HG02610 (cell line): ENCODE data around the gene TTLL1.
A peak's percentile ranks its signal among the peaks of the same experiment; 100 is the strongest.
"Not testable (repeated sequence)": the region's sequence is repeated elsewhere in the genome, so short reads cannot be mapped to it uniquely, and the experiment has no call there.

Source experiments
- ATAC-seq: cut with Tn5 transposase; IDR thresholded peaks from one replicate; pipeline ENCODE4 v1.9.1; 2021; ENCODE audit warnings: mild to moderate bottlenecking, moderate library complexity; ENCODE audit not compliant: unreplicated experiment

The TTLL1 gene

DNA sequence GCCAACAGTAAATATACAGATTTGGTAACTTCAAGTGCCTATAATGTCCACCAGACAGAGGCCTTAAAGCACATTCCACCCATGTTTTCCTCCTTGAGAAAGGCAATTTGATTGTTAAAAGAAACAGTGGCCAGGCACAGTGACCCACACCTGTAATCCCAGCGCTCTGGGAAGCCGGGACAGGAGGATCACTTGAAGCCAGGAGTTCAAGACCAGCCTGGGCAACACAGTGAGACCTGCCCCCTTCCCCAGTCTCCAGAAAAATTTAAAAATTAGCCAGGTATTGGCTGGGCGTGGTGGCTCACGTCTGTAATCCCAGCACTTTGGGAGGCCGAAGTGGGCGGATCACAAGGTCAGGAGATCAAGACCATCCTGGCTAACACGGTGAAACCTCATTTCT is 93.5 kb downstream of the TTLL1 start:
- ATAC-seq: not testable (repeated sequence)

DNA sequence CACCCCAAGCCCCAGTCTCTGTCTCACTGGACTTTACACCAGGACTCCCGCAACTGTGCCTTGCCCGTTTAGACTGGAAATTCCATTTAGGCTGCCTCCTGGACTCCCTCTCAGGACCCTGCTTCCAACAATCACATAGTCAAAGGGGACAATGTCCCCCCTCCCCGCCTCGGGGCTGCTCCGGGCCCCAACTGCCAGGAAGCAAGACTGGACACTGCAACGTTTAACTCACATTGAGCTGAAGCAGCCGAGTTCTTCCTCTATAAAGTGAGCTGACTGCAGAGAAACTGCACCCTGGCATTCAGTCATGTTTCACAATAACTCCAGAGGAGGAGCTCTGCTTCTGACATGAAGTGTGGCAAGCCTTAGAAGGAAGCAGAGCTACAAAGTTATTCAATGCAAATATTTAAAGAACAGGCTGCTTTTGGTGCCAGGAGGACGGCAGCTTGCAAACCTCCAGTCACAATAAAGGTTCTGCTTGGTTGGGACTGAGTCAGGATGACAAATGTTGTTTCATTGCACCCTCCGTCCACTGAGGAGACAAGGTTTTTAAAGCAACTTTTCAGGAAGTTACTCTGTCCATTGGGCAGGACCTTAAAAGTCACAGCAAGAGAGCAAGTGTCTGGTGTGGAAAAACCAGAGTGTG is 94.2 kb downstream of the TTLL1 start:
- ATAC-seq: peak; percentile 37

DNA sequence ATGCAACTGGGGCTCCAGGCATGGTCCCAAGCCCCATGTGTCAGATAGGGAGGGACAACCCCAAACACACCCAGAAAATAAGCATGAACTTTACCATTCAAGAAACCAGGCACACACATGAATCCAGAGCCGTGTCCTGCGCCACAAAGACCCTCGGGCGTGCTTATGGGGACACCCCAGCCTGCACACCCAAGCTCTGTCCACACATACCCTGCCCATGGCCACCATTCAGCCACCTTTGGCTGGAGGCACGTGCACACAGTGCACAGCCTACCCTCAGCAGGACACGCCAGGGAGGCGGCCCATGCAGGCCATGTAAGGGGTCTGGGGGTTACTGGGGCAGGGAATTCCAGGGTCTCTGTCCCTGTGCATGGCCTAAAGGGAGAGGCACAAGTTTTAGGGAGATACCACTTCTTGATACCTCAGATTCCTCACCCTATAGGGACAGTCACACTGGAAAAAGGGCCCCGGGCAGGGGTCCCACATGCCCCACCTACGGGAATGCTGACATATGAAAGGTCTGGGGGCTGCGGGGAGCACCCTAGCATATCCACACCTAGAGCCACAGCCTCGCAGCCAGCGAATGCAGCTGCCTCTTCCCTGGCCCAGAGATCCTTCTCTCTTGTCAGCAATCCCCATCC is 94.8 kb downstream of the TTLL1 start:
- no peak for ATAC-seq

DNA sequence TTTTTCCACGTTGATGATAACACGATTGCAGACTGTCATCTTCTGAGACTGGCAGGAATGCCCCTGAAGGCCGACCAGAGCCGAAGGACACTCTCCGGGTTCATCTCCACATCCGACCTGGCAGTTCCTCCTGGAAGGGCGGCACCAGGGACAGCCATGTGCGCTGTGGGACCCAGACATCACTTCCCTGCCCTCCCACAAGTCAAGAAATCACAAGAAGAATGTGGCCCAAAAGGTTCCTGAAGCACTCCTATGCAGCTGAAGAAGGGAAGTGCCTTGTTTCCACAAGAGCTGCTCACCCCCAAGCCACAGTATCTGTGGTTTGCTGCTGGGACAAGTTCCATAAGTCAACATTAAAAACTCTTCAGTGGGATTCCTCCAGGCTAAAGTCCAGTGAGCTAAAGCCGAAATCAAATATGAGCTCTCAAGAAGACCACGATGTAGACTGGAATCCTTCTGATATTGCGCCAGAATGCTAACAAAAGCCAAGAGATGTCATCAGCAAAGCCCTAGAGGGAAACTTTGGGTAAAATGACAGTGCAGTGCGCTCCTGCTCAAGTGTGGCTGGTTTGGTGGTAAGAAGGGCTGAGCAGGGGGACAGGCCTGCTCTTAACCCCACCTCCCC is 95.4 kb downstream of the TTLL1 start:
- ATAC-seq: no peak

- no peak for ATAC-seq
Measured at GRCh38 chr22:42992886-42993479, 96.2 kb downstream of the TTLL1 start.

GRCh38 chr22:42992092-42992491 is 97.1 kb downstream of the TTLL1 start:
- no peak for ATAC-seq

DNA sequence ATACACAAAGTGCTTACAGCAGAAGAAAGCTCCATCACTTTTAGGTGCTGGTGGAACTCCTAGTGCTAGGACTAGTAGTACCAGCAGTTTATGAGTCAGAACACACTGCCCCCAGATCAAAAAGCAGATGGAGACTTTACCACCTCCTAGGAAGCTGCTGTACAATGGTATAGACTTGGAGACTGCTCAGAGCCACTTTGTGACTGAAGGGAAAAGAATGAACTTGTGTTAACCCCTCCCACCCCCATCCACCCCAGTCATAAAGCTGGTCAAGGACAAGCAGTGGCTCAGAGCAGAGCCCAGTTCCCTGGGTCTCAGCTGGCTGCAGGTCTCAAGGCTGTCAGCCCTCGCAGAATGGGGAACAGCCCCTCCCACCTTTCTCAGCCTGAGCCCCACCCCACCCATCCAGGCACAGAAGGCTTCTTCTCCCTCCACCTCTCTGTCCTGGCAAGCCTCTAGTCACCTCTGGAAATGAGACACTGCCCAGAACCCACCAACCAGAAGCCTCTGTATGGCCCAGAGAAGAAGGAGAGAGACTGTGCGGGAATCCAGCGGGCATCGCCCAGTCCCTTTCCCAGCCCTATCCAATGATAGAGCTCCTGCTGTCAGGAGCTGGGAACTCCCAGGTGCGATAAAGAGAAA is 98.1 kb downstream of the TTLL1 start:
- ATAC-seq: peak; percentile 44

DNA sequence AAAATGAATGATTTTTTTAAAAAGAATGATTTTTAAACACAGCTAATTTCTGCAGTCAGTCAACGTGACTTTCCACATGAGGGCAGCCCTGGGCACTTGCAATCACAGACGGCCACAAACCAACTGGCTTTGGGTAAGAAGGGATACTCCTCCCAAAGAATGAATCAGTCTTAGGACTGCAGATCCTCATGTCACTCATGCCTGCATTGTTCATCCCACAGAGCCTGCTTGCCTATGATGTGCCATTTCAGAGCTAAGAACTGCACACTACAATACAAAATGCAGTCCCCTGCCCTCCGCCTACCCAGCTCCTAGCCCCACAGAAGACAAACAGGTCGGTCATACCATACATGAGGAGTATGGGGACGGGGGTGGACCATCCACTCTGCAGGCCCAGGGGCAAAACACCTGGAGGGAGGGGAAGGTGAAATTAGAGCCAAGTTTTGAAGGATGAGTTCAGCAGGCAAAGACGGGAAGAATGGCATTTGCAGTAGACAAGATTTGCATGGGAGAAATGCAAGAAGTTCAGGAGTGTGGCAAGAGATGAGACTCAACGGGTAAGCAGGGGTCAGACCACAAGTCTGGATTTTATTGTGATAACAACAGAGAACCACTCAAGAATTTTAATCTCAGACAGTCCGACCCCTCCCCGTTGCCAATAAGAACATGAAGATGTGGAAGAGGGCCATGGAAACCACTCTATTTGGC is 98.9 kb downstream of the TTLL1 start:
- ATAC-seq: no peak
